KMS-11 (cell line): Measurements from ENCODE around the gene FAM222B.

ENCODE experiments used
- H2AFZ ChIP-seq: fragments of 200-600 bp; sonication (generic); 2 replicates; pipeline ENCODE4 v1.6.1; 2016; ENCODE audit warnings: antibody characterized with exemption, mixed run types, low read depth
- H3K27ac ChIP-seq: fragments of 200-600 bp; sonication (generic); 2 replicates; pipeline ENCODE4 v1.6.1; 2016; ENCODE audit warnings: mild to moderate bottlenecking, mixed run types
- H3K27me3 ChIP-seq: fragments of 200-600 bp; sonication (generic); 2 replicates; pipeline ENCODE4 v1.6.1; 2017; ENCODE audit warnings: mild to moderate bottlenecking, low read depth, mixed run types, moderate library complexity; ENCODE audit not compliant: insufficient read depth
- H3K36me3 ChIP-seq: fragments of 200-600 bp; sonication (generic); 2 replicates; pipeline ENCODE4 v1.6.1; 2017; ENCODE audit warnings: mild to moderate bottlenecking, mixed run types; ENCODE audit not compliant: insufficient read depth
- H3K4me1 ChIP-seq: fragments of 200-600 bp; sonication (generic); 2 replicates; pipeline ENCODE4 v1.6.1; 2016; ENCODE audit warnings: mild to moderate bottlenecking, low read depth, mixed run types; ENCODE audit not compliant: poor library complexity, severe bottlenecking
- H3K4me2 ChIP-seq: fragments of 200-600 bp; sonication (generic); 2 replicates; pipeline ENCODE4 v1.7.0; 2016; ENCODE audit warnings: mild to moderate bottlenecking, mixed run types
- H3K4me3 ChIP-seq: fragments of 200-600 bp; sonication (generic); IDR thresholded peaks from 2 replicates; pipeline ENCODE4 v1.6.1; 2017; ENCODE audit warnings: low read depth, low read length, mixed read lengths; ENCODE audit not compliant: insufficient read depth
- H3K79me2 ChIP-seq: fragments of 200-600 bp; sonication (generic); 2 replicates; pipeline ENCODE4 v1.6.1; 2016; ENCODE audit warnings: low read depth, mixed run types; ENCODE audit not compliant: insufficient read depth
- H3K9ac ChIP-seq: fragments of 200-600 bp; sonication (generic); 2 replicates; pipeline ENCODE4 v1.6.1; 2016; ENCODE audit warnings: mild to moderate bottlenecking, mixed run types
- H4K20me1 ChIP-seq: fragments of 200-600 bp; sonication (generic); 2 replicates; pipeline ENCODE4 v1.6.1; 2016; ENCODE audit warnings: mild to moderate bottlenecking, mixed run types; ENCODE audit not compliant: insufficient read depth
- TF ChIP-seq, protein P1 (sequence below): fragments of 200-600 bp; sonication (generic); conservative IDR thresholded peaks from 2 replicates; pipeline ENCODE4 v1.6.1; 2017; ENCODE audit warnings: low read depth, mild to moderate bottlenecking, antibody characterized with exemption, low read length, moderate library complexity, mixed read lengths

FAM222B gene

DNA sequence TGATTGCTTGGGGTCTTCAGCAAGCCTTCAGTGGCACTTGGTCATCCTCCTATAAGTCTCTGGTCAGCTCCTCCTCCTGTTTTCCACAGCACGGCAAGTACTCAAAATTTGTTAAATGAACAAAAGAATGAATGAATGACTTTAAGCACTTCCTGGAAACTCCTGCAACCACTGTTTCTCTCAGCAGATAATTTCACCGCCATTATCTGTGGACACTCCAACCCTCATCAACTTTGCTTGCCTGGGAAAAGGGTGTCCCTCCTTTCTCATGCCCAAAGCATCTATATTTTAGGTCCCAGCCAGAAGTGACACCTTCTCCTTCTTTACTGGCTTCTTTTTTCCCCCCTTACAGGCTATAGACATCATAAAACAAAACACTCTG is 135.3 kb downstream of the FAM222B start:
- TF ChIP-seq, protein P1, sequence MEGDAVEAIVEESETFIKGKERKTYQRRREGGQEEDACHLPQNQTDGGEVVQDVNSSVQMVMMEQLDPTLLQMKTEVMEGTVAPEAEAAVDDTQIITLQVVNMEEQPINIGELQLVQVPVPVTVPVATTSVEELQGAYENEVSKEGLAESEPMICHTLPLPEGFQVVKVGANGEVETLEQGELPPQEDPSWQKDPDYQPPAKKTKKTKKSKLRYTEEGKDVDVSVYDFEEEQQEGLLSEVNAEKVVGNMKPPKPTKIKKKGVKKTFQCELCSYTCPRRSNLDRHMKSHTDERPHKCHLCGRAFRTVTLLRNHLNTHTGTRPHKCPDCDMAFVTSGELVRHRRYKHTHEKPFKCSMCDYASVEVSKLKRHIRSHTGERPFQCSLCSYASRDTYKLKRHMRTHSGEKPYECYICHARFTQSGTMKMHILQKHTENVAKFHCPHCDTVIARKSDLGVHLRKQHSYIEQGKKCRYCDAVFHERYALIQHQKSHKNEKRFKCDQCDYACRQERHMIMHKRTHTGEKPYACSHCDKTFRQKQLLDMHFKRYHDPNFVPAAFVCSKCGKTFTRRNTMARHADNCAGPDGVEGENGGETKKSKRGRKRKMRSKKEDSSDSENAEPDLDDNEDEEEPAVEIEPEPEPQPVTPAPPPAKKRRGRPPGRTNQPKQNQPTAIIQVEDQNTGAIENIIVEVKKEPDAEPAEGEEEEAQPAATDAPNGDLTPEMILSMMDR, result no peak
- Histone ChIP-seq H3K36me3 (no peaks in the 10 kb centered on the region), H2AFZ (no peak overlapping the region), H3K4me3 (no peak overlapping the region), H3K4me1 (no peaks in the 10 kb centered on the region), H3K4me2 (no peak overlapping the region), H3K27ac (no peak overlapping the region), H3K27me3 (no peaks in the 10 kb centered on the region; the same call in 1 of the 2 replicates), H3K9ac (no peak overlapping the region), H4K20me1 (no peaks in the 10 kb centered on the region), H3K79me2 (no peaks in the 10 kb centered on the region)

- Histone ChIP-seq H3K27ac (no peak overlapping the region), H3K79me2 (no peaks in the 10 kb centered on the region), H3K36me3 (no peaks in the 10 kb centered on the region), H4K20me1 (no peaks in the 10 kb centered on the region), H3K4me1 (no peaks in the 10 kb centered on the region), H3K27me3 (no peaks in the 10 kb centered on the region), H3K4me3 (no peak overlapping the region), H2AFZ (no peak overlapping the region), H3K9ac (no peak overlapping the region), H3K4me2 (no peak overlapping the region)
- TF ChIP-seq, protein P1, result no peak
Observed at GRCh38 chr17:28706471-28707338, 135.9 kb downstream of the FAM222B start.
